HG03025 (cell line): ENCODE data around the gene CCZ1B.
"Not testable (repeated sequence)": the region's sequence is repeated elsewhere in the genome, so short reads cannot be mapped to it uniquely, and the experiment has no call there.

Source experiments
- ATAC-seq: cut with Tn5 transposase; IDR thresholded peaks from one replicate; pipeline ENCODE4 v1.9.1; 2021; ENCODE audit warnings: mild to moderate bottlenecking, moderate library complexity; ENCODE audit not compliant: unreplicated experiment, low FRiP score

CCZ1B gene

DNA sequence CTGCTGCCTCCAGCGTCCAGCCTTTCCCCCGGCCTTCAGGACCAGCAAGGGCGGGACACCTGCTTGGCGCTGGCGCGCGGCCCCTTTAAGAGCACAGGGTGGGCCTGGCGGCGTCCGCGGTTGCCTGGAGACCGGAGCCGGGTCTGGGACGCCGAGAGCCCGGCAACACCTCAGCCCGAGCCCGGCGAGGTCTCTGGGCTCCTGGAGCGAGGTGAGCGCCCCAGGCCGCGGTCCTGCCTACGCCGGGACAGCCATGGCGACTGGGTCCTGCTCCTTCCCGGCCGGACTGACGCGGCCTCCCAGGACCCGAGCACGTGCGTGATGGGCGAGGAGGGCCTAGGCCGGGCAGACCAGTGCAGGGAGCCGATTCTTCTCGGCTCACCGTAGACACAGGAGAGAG, 72.1 kb downstream of the CCZ1B start, which contains the start of gene RSPH10B2:
Gene RSPH10B2, plus strand, starts transcription at position 140 of the 400 bp plus-strand sequence. CDS start 3,575 bp downstream, outside the sequence.
- not testable (repeated sequence) for ATAC-seq

DNA sequence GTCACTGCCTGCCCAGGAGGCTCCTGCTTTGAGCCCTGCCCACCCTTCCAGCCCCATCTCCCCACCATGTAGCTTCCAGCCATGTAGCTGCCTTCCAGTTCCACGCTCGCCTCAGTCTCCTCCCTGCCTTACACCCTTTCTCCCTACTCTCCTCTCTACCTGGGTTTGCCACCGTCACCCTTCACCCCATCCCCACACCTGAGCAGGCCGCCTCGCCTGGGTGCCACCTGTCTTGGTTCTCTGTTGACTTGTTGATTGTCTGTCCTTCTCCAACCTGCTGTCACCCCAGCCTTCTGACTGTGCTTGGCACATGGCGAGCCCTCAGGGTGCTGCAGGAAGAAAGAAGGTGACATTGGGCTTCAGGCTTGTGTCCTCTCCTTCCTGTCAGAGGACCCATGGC, 75.9 kb downstream of the CCZ1B start:
- ATAC-seq, result not testable (repeated sequence)

DNA sequence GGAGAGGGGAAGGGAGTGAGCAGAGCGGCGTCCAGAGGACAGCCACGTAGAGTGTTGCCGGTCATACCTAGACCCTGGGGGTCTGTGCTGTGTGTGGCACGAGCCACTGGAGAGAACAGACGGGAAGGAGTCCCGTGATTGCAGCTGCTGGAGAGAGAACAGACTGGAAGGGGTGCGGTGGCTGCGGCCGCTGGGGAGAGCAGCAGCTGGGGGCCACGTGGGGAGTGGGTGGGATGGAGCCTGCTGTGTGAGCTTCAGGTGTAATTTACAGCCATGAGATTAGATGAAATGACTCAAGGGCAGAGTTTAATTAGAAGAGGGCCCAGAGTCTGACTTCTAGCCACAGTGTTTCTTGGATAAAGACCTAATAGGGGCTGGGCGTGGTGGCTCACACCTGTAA, 76.7 kb downstream of the CCZ1B start:
- not testable (repeated sequence) for ATAC-seq
